ENCODE measurements around the gene PPFIBP1.

- TF ChIP-seq CTCF (IDR thresholded peaks at IDR 0.05) (no peak), EZH2 (IDR thresholded peaks at IDR 0.05; ENCODE audit: borderline replicate concordance, insufficient read depth, low read depth, low read length, poor library complexity, severe bottlenecking) (no peak)
Measured at GRCh38 chr12:27549801-27550652, 26.0 kb downstream of the PPFIBP1 start.
